ENCODE measurements around the gene BRME1. TPM values are rescaled to one million over a fixed set of nuclear protein-coding genes. Genes with fewer than 3 reads are reported as not detected.
A peak's percentile ranks its signal among the peaks of the same experiment; 100 is the strongest.

The BRME1 gene
- total and polyA plus RNA-seq, 2 of the 13 experiments (the other 11 are each of a cell fraction or from before 2014, with no cell fraction given): 0.74 to 1.5 TPM

- TF ChIP-seq ZBTB2 (CRISPR knock-in tag; IDR thresholded peaks at IDR 0.05; ENCODE audit: low read depth) (no peak), ZNF318 (CRISPR knock-in tag; IDR thresholded peaks at IDR 0.05) (no peak), GTF2F1 (IDR thresholded peaks at IDR 0.05; ENCODE audit: low read length) (no peak), NCOR1 (IDR thresholded peaks at IDR 0.05; ENCODE audit: borderline replicate concordance, low read length) (no peak), ZNF660 (CRISPR knock-in tag; IDR thresholded peaks at IDR 0.05; ENCODE audit: borderline replicate concordance, low read depth) (no peak), ZNF552 (CRISPR knock-in tag; IDR thresholded peaks at IDR 0.05; ENCODE audit: borderline replicate concordance) (no peak), DZIP1 (CRISPR knock-in tag; IDR thresholded peaks at IDR 0.05) (no peak), MZF1 (CRISPR knock-in tag; IDR thresholded peaks at IDR 0.05; ENCODE audit: borderline replicate concordance) (no peak), ZUFSP (CRISPR knock-in tag; IDR thresholded peaks at IDR 0.05; ENCODE audit: borderline replicate concordance) (no peak), MBNL3 (CRISPR knock-in tag; conservative IDR thresholded peaks at IDR 0.05) (no peak), ZNF232 (CRISPR knock-in tag; IDR thresholded peaks at IDR 0.05; ENCODE audit: borderline replicate concordance) (no peak), ZSCAN21 (CRISPR knock-in tag; IDR thresholded peaks at IDR 0.05; ENCODE audit: borderline replicate concordance) (no peak), JUND (CRISPR knock-in tag; IDR thresholded peaks at IDR 0.05) (peak; percentile 28; the same call in 1 of the 2 replicates), ZNF180 (CRISPR knock-in tag; IDR thresholded peaks at IDR 0.05; ENCODE audit: borderline replicate concordance, low read depth) (no peak), ZBTB21 (CRISPR knock-in tag; IDR thresholded peaks at IDR 0.05) (no peak), EHMT2 (IDR thresholded peaks at IDR 0.05; ENCODE audit: borderline replicate concordance, low read depth, low read length) (no peak)
These were observed 6.5 kb downstream of the BRME1 start (continued) for GRCh38 chr19:13899393-13899792.
